Hepatic stellate cell (primary cell): ENCODE measurements around the gene MTMR4.
"Not testable (repeated sequence)": the region's sequence is repeated elsewhere in the genome, so short reads cannot be mapped to it uniquely, and the experiment has no call there.

Source experiments
- DNase-seq: peaks from one replicate; pipeline ENCODE4 v3.0.0; 2011; ENCODE audit warnings: low spot score

Gene MTMR4

DNA sequence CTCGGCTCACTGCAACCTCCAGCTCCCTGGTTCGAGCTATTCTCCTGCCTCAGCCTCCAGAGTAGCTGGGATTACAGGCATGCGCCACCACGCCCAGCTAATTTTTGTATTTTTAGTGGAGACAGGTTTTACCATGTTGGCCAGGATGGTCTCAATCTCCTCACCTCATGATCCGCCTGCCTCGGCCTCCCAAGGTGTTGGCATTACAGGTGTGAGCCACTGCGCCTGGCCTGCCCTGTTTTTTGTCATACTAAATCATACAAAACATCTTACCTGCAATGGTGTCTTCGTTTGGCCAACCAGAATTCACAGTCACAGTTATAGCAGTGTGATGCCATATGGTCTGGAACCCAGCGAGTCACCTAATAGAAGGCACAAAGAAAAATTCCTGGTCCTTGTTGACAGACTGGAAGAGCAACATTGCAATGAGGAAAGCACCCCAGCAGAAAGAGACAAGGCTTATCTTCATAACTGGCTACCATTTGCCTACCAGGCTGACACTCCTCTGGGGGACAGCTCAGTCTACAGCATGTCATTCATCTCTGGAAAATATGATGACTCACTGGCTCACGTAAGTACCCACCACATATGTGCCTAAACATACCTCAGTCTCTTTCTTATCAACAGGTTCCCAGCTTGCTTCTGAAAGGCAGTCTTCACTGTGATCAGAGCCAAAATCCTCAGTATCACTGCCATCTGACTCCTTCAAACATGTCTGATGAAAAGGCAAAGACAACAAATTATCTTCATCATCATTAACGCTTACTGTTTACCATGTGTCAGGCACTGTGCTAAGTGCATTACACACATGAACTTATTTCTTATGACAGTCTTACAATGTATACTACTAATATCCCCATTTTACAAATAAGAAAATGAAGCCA, 22.0 kb downstream of the MTMR4 start:
- DNase-seq, result no peak

DNA sequence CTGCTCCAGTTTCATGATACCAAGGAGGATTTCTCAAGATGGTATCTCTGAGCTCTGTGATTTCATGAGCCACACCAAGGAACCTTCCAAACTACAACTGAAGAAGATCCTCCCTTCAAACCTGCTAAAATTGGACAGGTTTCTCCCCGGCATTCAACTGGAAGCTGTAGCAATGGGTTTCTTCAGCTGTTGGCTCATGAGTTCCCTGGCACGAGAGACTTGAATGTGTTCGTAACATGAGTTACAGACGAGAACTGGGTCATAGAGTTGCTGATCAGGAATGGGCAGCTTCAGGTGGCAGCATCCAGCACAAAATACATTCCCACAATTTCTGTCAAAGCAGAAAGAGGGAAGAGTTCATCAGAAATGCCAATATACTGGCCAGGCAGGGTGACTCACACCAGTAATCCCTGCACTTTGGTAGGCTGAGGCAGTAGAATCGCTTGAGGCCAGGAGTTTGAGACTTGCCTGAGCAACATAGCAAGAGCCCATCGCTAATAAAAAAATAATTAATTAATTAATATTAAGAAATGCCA, 22.9 kb downstream of the MTMR4 start:
- no peak for DNase-seq

GRCh38 chr17:58488428-58488890, 26.0 kb downstream of the MTMR4 start:
- no peak for DNase-seq

DNA sequence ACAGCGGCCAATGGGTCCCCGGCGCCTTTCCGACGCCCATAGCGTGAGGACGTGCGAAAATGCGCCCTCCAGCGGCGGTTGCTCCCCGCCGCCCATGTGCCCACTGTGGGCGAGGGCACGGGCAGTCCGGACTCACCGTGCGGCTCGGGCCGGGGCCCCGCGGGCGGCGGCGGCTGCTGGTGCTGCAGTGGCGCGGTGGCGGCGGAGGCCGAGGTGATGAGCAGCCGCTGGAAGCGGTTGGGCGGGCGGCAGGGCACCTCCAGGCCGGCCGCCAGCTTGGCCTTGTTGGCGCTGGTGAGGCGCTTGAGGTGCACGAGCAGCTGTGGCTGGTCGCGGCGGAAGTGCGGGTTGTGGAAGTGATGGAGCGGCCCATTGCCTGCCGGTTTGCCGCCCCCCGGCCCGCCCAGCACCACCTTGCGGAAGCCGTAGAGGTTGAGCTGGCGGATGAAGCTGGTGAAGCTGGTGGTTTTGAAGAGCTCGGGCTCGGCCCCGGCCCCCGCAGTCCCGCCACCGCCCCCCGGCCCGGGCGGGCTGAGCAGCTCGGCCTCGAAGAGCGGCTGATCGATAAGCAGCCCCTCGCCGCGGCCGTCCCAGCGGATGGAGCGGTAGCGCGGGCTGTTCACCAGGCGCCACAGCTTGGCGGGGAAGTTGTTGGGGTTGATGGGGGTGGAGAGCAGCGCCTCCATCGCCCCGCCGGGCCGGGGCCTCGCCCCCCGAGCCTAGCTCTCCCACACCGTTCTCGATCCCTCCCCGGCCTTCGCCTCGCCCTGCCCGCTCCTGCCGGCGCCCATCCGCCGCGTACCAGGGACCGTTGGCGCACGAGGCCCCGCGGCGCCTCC, 26.6 kb downstream of the MTMR4 start, which contains the start of gene HSF5:
TSS of gene HSF5 (minus strand) at position 820 of the 839 bp plus-strand sequence. CDS start at position 686, 134 bp downstream.
- DNase-seq, result no peak

- DNase-seq, result no peak
Measured at GRCh38 chr17:58484600-58484999, 29.8 kb downstream of the MTMR4 start.

DNA sequence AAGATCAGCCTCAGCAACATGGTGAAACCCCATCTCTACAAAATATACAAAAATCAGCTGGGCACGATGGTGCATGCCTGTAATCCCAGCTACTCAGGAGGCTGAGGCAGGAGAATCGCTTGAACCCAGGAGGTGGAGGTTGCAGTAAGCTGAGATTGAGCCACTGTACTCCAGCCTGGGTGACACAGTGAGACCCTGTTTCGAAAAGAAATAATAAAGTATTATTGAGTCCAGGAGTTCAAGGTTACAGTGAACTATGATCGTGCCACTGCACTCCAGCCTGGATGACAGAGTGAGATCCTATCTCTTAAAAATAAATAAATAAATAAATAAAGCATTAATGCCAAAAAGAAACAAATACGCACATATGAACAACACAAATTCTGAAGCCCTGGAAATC, 32.6 kb downstream of the MTMR4 start:
- not testable (repeated sequence) for DNase-seq

DNA sequence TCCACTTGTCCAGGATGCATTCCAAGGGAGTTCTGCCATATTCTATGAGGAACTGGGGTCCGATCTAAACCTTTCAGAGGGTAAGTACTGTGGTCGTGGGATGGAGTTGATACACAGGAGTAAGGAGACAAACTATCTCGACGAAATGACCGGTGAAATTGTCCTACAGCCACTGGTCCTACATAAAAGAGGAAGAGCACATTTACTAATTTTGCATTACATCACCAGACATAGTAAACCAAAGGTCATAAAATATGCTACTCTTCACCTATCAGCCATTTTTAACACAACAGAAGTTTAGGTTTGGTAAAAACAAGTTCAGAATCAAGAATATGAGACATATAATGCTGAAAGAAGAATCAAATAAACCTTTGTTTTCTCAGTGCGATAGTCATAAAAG, 34.3 kb downstream of the MTMR4 start:
- no peak for DNase-seq

DNA sequence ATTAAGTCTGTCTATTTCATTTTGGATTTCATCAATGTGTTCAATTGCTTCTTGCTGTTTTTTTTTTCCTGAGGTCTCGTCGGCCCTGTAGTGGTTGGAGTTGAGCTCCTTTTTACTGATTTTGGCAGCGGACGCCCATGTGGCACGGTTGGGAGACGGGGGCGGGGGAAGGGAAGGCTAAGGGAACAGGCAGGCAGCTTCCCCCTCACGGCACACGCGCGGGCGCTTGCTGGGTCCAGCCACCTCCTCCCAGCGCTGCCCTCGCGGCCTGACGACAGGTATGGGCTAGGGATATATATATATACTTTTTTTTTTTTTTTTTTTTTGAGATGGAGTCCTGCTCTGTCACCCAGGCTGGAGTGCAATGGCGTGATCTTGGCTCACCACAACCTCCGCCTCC, 37.6 kb downstream of the MTMR4 start:
- no peak for DNase-seq

DNA sequence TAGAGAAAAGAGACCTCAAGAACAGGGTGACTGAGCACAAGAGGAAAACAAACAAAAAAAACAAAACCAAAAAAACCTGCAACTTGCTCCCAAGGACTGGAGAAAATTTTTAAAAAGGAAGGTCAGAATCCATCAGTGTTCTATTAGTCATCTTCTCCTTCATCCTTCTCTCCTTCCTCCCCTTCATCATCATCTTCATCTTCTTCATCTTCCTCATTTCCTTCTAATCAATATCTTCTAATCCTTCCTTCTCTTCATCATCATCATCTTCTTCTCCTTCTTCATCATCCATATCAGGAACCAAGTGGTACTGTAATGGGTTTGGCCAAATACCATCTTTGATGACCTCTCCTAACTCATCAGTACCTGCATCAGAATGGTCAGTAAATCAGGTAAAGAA, 38.5 kb downstream of the MTMR4 start:
- DNase-seq, result no peak

DNA sequence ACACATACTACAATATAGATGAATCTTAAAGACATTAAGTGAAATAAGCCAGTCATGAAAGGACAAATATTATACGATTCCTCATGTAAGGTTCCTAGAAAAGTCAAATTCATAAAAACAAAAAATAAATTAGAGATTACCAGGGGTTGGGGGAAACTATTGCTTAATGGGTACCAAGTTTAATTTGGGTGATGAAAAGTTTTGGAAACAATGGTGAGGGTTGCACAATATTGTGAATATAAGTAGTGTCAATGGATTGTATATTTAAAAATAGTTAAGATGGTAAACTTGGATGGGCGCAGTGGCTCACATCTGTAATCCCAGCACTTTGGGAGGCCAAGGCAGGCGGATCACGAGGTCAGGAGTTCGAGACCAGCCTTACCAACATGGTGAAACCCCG, 44.1 kb downstream of the MTMR4 start:
- no peak for DNase-seq

DNA sequence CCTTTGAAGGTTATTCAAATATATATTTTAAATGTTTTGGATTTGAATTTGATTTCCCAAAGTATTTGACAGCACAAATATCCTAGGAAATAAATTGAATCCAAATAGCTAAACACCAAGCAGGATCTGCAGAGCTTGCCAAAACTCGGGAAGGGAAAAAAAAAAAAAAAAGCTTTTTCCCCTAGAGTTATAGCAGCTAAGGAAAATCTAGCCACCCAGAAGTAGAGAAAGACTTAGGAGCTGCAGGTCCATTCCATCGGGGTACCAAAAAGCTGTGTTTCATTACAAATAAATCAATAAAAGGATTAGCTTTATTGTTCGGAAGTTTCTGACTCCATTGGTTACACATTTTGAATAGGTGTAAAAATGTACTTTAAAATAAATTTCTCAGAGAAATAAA, 45.5 kb downstream of the MTMR4 start:
- no peak for DNase-seq

GRCh38 chr17:58455491-58455890, 58.9 kb downstream of the MTMR4 start:
- DNase-seq, result no peak

DNA sequence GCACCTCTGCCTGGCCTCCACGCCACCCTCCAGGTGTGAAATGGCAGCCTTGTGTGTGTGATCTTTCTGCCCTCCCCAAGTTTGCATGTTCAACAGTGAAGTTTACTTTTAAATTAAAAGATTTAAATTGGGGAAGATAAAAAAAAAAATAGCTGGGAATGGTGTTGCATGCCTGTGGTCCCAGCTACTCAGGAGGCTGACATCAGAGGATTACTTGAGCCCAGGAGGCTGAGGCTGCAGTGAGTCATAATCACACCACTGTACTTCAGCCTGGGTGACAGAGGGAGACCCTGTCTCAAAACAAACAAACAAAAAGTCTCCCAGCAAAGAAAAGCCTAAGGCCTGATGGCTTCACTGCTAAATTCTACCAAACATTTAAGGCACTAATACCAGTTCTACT, 61.7 kb downstream of the MTMR4 start:
- no peak for DNase-seq

DNA sequence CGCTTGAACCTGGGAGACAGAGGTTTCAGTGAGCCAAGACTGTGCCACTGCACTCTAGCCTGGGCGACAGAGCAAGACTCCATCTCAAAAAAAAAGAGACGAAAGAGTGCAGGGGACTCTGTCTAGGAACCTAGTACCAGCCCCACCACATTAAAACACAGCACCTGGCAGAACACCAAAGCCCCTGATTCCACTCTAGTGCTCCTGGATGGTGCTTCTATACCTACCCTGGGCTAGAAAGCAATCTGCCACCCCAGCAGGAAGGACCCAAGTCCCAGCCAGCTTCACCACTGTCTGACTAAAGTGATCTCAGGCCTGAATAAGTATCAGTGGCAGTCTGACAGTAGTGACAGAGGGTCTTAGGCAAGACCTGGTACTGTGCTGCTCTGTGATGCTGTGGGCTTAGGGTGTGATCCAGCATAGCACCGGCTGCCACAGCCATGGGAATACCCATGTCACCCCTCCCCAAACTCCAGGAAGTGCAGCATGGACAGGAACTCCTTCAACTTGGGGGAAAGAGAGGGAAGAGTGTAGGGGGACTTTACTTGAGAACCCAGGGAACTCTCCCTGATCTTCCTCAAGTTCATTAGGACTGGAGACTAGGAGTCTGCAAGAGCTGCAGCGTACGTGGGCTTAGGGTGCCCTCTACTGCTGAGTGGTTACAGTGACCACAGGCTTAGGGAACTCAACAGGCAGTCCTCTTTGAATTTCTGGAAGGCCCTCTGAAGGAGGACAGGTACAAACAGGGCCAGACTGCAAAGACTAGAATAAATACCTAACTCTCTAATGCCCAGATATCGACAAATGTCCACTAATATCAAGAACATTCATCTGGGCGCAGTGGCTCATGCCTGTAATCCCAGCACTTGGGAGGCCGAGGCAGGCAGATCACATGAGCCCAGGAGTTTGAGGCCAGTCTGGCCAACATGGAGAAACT, 67.1 kb downstream of the MTMR4 start:
- peak; percentile 54 for DNase-seq

GRCh38 chr17:58446086-58446485, 68.4 kb downstream of the MTMR4 start:
- no peak for DNase-seq
